WTC11 (cell line): ENCODE measurements around the gene PCGF3.

ENCODE experiments used
- CTCF ChIP-seq: fragments of 200-600 bp; IDR thresholded peaks from 2 replicates; pipeline ENCODE4 v1.8.0; 2022; ENCODE audit warnings: antibody characterized with exemption
- PRDM15 ChIP-seq: sonication (generic); formaldehyde crosslinking; IDR thresholded peaks from 2 replicates; pipeline ENCODE4 v1.8.0; 2022; ENCODE audit warnings: missing genetic modification reagents
- SMAD4 ChIP-seq: sonication (generic); formaldehyde crosslinking; IDR thresholded peaks from 2 replicates; pipeline ENCODE4 v1.8.0; 2022; ENCODE audit warnings: mild to moderate bottlenecking, missing genetic modification reagents
- STAT6 ChIP-seq: sonication (generic); formaldehyde crosslinking; conservative IDR thresholded peaks from 2 replicates; pipeline ENCODE4 v1.8.1; 2023; ENCODE audit warnings: mild to moderate bottlenecking, low read depth, missing genetic modification reagents, moderate library complexity
- TEAD4 ChIP-seq: sonication (generic); formaldehyde crosslinking; IDR thresholded peaks from 2 replicates; pipeline ENCODE4 v1.8.0; 2022; ENCODE audit warnings: mild to moderate bottlenecking, missing genetic modification reagents
- USF1 ChIP-seq: sonication (generic); formaldehyde crosslinking; IDR thresholded peaks from 2 replicates; pipeline ENCODE4 v1.8.0; 2022; ENCODE audit warnings: mild to moderate bottlenecking, missing genetic modification reagents

GRCh38 chr4:665751-666435 is 39.7 kb upstream of the PCGF3 start:
- TF ChIP-seq CTCF (no peak), PRDM15 (CRISPR knock-in tag) (no peak), SMAD4 (no peak), TEAD4 (CRISPR knock-in tag) (no peak), USF1 (CRISPR knock-in tag) (no peak), STAT6 (CRISPR knock-in tag) (no peak)
